ENCODE measurements around the gene RAD51B.

Gene RAD51B

DNA sequence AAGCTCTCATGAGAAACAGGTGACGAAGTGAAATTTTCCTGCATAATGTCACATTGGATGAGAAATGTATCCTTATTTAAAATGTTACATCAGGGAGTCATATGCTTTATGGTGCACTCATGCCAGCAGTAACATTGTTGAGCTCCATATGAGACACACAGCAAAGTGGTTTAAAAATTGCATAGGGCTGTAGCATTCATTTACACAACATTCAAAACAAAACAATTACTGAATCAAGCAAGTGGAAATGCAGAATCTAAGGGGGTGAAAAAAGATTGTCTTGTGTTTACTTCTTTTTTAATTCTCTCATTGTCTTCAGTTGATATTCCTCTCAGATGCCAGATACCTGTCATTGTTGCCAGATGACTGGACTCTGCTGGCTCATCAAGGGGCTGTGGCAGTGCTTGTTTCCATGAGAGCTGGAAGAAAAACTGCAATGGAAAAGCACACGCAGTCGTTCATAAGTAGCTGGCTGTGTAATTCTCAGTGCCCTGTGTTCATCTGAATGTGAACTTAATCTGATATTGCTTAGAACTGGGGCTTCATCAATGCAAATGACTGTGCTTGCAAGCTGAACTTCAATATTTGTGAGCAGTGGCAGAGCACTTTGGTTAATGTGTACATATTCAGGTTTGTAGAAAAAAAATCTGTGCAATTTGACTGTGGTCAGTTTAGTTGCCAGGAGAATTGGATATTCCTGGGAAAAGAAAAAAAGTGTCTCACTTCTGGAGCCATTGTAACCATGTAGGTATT, 305.6 kb downstream of the RAD51B start:
- no peak for DNase-seq

DNA sequence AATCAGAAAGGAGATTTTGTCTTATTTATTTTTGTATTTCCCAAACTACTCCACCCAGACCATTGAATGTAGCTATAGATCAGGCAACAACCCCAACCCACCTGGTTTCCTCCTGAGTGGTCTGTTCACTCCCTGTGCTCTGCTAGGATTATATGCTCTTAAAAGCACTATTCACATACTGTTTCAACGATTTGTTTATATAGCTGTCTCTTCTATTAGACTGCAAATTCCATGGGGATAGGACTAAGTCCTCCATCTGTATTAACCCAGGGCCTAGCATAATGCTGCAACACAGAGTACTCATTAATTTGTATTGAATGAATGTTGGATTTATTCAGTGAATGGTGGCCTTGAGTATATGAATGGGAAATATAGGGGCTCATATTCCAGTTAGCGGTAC, 307.6 kb downstream of the RAD51B start:
- no peak for DNase-seq

GRCh38 chr14:68131907-68132306, 312.3 kb downstream of the RAD51B start:
- no peak for DNase-seq

GRCh38 chr14:68132563-68133121, 313.1 kb downstream of the RAD51B start:
- DNase-seq = no peak

DNA sequence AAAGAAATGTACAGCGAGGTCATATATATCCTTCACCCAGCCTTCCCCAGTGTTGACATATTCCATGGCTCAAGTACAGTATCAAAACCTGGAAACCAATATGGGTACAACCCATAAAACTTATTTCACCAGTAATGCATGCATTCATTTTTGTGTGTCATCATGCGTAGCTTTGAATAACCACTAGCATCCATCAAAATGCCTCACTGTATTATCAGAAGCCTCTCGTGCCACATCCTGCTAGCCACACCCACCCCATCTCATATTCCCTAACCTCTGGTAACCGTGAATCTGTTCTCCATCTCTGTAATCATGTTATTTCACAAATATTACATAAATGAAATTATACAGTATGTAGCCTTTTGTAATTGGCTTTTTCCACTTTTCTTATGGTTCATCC, 314.3 kb downstream of the RAD51B start:
- DNase-seq = no peak

DNA sequence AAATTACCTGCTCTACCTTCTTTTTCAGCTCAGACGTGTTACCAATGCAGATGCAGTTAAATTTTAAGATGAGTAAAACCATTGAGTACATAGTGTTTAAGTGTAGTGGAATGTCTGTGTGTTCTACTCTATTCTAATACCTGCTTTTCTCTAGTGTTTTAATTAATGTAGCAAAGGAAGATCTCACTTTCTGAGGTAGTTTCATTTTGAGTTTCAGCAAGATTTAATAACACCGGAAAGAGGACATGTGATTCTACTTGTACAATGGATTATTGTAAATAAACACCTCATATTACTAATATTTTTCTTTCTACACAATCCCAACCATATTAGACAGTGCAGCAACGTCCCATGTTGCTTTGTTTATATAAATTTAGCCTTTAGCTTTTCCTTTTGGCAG, 315.4 kb downstream of the RAD51B start:
- no peak for DNase-seq

DNA sequence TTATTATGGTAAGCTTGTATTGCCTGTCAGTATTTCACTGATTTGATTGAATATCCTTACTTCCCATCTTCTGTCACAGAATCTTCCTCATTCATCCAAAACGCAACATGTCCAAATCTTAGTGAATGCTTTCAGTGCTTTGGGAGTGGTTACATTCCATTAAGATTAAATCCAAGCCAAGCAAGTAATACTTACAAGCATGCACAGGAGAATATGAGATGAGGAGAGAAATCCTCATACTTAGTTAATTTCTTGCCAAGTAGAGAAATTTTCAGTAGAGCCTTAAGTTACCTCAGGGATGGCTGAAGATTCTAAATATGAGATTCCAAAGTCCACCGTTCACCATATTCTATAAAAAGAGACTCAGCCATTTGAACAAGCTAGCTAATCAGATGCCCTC, 316.0 kb downstream of the RAD51B start:
- no peak for DNase-seq

GRCh38 chr14:68137704-68138619, 318.4 kb downstream of the RAD51B start:
- no peak for DNase-seq

DNA sequence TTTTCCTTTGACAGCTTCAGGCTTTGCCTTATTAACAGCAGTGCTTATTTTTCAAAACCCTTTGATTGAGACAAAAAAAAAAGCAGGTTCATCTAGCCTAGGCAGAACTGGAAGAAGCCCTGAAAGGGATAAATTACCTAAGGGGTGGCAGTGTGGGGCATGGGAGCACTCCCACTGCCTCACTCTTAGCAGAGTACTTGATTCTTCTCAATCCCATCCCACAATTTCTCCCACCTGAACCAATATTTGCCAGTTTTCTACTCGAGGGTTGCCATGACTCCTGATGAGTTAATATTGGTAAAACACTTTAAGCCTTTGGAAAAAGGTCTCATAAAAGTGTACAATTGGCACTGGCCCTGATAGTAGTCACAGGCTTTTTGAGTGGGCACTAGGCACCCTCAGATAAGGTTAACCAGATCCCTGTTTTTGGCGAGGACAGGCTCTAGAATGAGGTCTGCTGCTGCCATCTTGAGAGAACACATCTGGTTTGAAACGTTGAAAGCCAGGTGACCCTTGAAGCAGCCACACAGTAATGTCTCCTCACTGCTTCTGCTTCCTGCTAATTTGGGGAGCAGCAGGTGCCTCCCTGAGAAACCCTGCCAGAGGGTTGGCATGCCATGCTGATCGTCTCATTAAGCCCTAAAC, 320.0 kb downstream of the RAD51B start:
- DNase-seq = no peak

GRCh38 chr14:68140076-68140741, 320.6 kb downstream of the RAD51B start:
- no peak for DNase-seq

DNA sequence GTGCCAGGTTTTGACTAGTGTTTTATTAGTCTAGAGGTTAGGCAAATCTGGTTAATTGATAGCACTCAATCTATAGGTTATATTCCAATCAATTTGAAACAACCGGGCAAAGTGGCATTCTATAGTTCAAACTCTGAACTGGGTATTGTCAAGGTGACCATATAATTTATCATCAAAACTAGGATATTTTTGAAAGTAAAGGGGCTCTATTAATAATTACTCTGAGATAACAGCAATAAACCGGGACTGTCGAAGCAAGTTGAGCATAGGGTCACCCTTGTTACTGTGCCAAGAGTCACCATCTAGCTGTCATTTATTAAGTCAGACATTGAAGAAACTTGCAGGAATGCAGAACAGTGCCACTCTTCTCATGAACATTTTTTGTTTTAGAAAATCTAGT, 321.2 kb downstream of the RAD51B start:
- no peak for DNase-seq

GRCh38 chr14:68141281-68142088, 321.9 kb downstream of the RAD51B start:
- DNase-seq = no peak

- DNase-seq = no peak
These were observed 323.8 kb downstream of the RAD51B start for GRCh38 chr14:68143341-68143841.

GRCh38 chr14:68144051-68144681, 324.6 kb downstream of the RAD51B start:
- DNase-seq = no peak

DNA sequence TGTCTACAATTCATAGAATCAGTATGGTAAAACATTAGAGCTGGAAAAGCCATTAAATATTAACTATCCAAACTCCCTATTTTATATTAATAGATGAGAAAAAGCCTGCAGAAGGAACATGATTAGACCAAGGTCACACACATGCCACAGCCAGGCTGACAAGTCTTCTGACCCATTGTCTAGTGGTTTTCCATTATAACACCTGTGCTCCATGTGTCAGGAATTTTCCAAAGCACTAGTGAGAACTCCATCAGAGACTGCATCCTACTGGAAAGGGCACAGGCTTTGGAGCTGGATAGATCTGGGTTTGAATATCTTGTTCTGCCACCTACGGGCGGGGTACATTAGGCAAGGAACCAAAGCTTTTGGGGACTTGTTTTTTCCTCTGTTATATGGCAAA, 325.5 kb downstream of the RAD51B start:
- no peak for DNase-seq

DNA sequence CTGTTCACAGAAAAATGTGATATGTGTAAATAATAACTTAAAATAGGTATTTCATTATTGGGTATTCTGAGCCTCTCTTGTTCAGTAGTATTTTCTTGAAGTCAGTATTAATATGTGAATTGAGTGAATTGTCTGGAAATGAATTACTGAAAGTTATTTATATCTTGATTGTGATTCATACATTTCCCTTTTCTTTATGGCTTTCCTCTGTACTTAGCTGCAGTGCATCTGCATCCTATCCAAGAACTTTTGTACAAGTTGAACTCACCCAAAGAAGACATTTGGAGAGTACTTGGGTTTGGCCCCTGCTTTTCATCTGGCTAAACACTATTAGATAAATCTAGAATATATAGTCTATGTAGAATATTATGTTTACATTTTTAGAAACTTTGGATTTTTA, 326.0 kb downstream of the RAD51B start:
- no peak for DNase-seq

GRCh38 chr14:68146818-68147217, 327.2 kb downstream of the RAD51B start:
- no peak for DNase-seq

- DNase-seq = no peak
These were observed 327.7 kb downstream of the RAD51B start for GRCh38 chr14:68147303-68147702.

DNA sequence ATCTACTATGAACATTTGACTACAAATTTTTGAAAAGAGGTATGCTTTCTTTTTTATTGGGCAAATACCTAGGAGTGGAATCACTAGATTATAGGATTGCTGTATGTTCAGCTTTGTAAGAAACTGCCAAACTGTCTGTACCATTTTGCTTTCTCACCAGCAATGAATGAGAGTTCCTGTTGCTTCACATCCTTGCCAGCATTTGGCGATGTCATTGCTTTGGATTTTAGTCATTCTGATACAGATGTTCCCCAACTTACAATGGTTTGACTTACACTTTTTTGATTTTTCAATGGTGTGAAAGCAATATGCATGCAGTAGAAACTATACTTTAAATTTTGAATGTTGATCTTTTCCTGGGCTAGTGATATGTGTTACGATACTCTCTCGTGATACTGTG, 328.7 kb downstream of the RAD51B start:
- DNase-seq = no peak

DNA sequence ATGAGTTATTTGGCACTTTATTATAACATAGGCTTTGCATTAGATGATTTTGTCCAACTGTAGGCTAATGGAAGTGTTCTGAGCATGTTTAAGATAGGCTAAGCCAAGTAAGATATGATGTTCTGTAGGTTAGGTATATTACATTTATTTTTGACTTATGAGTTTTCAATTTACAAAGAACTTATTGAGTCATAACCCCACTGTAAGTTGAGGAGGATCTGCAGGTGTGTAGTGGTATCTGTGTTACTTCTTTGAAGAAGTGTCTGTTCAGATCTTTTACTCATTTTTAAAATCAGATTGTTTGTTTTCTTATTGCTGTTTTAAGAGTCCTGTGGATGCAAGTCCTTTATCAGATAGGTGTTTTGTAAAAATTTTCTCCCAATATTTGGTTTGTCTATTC, 329.2 kb downstream of the RAD51B start:
- no peak for DNase-seq

DNA sequence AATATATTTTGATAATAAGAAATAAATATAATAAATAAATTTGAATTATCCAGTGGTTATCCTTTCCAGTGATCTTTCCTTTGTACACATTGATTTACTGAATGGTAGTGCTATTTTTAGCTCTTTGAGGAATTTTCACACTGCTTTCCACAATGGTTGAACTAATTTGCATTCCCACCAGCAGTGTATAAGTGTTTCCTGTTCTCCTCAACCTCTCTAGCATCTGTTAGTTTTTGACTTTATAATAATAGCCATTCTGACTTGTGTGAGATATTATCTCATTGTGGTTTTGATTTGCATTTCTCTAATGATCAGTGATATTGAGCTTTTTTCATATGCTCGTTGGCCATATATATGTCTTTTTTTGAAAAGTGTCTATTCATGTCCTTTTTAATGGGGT, 333.7 kb downstream of the RAD51B start:
- DNase-seq = no peak

Measured in activated effector memory CD4-positive, alpha-beta T cell treated with anti-CD3 and anti-CD28 coated beads, Interleukin-2, amount 50 U/mL, for 16 hours (primary cell).